Stimulated activated CD4-positive, alpha-beta T cell treated with anti-CD3 and anti-CD28 coated beads, TNF-alpha, amount 100 ng/mL, for 48 hours (primary cell): ENCODE data around the gene KIRREL3.

Experiments
- DNase-seq, 3 donors: peaks; one replicate each; pipeline ENCODE4 v3.0.0-alpha.2; 2020; ENCODE audit warnings: low read depth in 3 of 3

KIRREL3 gene

GRCh38 chr11:126440792-126441514 is 559.6 kb downstream of the KIRREL3 start:
- DNase-seq = peak; percentile 52 to 65 (median 53)

GRCh38 chr11:126440276-126440675 is 560.3 kb downstream of the KIRREL3 start:
- no peak for DNase-seq

- DNase-seq = no peak
These were observed 561.9 kb downstream of the KIRREL3 start for GRCh38 chr11:126438691-126439090.

GRCh38 chr11:126438272-126438671 is 562.3 kb downstream of the KIRREL3 start:
- no peak for DNase-seq

GRCh38 chr11:126437731-126438130 is 562.8 kb downstream of the KIRREL3 start:
- no peak for DNase-seq

GRCh38 chr11:126436209-126436755 is 564.3 kb downstream of the KIRREL3 start:
- DNase-seq = no peak

- no peak for DNase-seq
These were observed 565.6 kb downstream of the KIRREL3 start for GRCh38 chr11:126434950-126435335.

GRCh38 chr11:126433989-126434949 is 566.3 kb downstream of the KIRREL3 start:
- DNase-seq = no peak

GRCh38 chr11:126433244-126433846 is 567.2 kb downstream of the KIRREL3 start:
- DNase-seq = no peak

GRCh38 chr11:126432525-126432924 is 568.0 kb downstream of the KIRREL3 start:
- no peak for DNase-seq

GRCh38 chr11:126432065-126432461 is 568.5 kb downstream of the KIRREL3 start:
- no peak for DNase-seq

- DNase-seq = no peak
These were observed 569.0 kb downstream of the KIRREL3 start for GRCh38 chr11:126431401-126432064.

GRCh38 chr11:126430581-126431335 is 569.8 kb downstream of the KIRREL3 start:
- DNase-seq = no peak

- no peak for DNase-seq
These were observed 573.5 kb downstream of the KIRREL3 start for GRCh38 chr11:126426820-126427749.

GRCh38 chr11:126426106-126426505 is 574.5 kb downstream of the KIRREL3 start:
- no peak for DNase-seq

GRCh38 chr11:126424471-126425039 is 576.0 kb downstream of the KIRREL3 start:
- no peak for DNase-seq

GRCh38 chr11:126423743-126424142 is 576.8 kb downstream of the KIRREL3 start:
- DNase-seq = no peak

GRCh38 chr11:126423154-126423553 is 577.4 kb downstream of the KIRREL3 start:
- DNase-seq = no peak

- no peak for DNase-seq
These were observed 578.1 kb downstream of the KIRREL3 start for GRCh38 chr11:126422446-126422845.
